ENCODE data around the gene CAMKK1. TPM values are rescaled to one million over a fixed set of nuclear protein-coding genes. Genes with fewer than 3 reads are reported as not detected.
A peak's percentile ranks its signal among the peaks of the same experiment; 100 is the strongest.

Gene CAMKK1
- total RNA-seq, 1 experiment from 2014 or later, result 1.7 TPM

DNA sequence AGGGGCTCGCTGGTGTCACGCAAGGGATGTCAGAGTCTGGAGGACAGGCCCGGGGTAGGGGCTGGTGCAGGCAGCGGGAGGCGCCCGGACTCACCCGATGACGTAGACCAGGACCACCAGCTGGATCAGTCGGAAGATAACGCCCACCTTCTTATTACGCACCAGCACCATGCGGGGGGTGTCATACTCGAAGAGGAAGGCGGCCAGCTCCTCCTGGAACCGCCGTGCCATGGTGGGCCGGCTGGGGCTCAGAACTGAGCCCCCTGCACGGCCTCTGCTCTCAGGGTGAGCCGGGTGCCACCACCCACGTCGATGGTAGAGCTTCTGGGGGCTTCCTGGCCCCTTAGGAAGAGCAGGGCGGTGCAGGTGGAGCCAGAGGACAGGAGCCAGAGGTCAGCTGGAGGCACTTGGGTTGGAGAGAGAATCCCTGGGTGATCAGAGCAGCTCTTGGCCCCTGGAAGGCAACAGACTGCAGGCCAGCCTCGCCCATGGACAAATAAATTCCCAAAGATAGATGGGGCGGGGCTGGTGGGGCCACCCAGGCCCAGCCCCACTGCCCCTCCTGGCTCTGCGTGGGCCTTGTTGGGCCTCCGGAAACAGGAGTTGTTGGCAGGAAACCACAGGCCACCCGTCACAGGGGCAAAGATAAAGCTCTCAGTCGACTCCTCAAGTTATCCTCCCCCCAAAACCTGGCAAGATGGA, 23.3 kb upstream of the CAMKK1 start, which contains the start of gene P2RX1:
Gene P2RX1, minus strand, starts transcription at position 471 of the 702 bp plus-strand sequence. Its CDS starts 240 bp downstream, at position 231.
- TF ChIP-seq, protein P1, sequence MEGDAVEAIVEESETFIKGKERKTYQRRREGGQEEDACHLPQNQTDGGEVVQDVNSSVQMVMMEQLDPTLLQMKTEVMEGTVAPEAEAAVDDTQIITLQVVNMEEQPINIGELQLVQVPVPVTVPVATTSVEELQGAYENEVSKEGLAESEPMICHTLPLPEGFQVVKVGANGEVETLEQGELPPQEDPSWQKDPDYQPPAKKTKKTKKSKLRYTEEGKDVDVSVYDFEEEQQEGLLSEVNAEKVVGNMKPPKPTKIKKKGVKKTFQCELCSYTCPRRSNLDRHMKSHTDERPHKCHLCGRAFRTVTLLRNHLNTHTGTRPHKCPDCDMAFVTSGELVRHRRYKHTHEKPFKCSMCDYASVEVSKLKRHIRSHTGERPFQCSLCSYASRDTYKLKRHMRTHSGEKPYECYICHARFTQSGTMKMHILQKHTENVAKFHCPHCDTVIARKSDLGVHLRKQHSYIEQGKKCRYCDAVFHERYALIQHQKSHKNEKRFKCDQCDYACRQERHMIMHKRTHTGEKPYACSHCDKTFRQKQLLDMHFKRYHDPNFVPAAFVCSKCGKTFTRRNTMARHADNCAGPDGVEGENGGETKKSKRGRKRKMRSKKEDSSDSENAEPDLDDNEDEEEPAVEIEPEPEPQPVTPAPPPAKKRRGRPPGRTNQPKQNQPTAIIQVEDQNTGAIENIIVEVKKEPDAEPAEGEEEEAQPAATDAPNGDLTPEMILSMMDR (IDR thresholded peaks at IDR 0.05; ENCODE audit: unreplicated experiment), result no peak
- no peaks in the 10 kb centered on the region for H3K36me3 Mint-ChIP-seq (ENCODE audit: insufficient read depth, unreplicated experiment)
- H3K27ac Mint-ChIP-seq (ENCODE audit: unreplicated experiment), result no peak within 1 kb of the TSS
- H3K27me3 Mint-ChIP-seq (ENCODE audit: unreplicated experiment), result no peaks in the 10 kb centered on the region
- CTCF ChIA-PET, result interaction anchor here (1.2 kb wide), 1 partner anchor 158 kb away, joined by 3 read pairs; no protein-coding TSS in a partner anchor
- no peaks in the 10 kb centered on the region for H3K4me1 Mint-ChIP-seq (ENCODE audit: low read depth, unreplicated experiment)
- DNase-seq, result no peak
- H3K9me3 Mint-ChIP-seq (ENCODE audit: low read depth, unreplicated experiment), result no peaks in the 10 kb centered on the region
- intact Hi-C loops (cut with micrococcal nuclease; ENCODE audit: unreplicated experiment), result loop anchor here (10.0 kb wide), 1 partner anchor 159 kb away; no protein-coding TSS in a partner anchor
- BruUV-seq (replicated peaks), result no TSS peak
- no peak within 1 kb of the TSS for H3K4me3 Mint-ChIP-seq (ENCODE audit: low read depth, unreplicated experiment)

DNA sequence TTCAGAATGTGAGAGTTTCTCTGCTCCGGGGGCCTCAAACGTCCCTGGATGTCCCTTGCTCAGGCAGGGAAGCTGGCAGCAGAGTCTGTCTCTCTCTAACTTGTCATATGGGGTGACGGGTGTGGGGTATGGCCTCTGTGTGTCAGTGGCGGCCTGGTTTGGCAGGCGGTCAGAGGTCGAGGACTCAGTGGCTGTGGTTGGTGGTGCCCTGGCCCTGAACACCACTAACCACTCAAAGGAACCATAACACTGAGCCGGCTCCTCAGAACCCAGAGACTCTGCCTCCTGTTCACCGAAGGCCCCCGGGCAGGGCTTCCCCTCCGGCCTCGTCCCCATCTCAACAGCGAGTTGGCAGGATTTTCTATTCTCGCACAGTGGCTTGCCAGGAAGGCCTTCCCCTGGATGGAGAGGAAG, 22.7 kb upstream of the CAMKK1 start:
- Mint-ChIP-seq H3K9me3 (ENCODE audit: low read depth, unreplicated experiment) (no peaks in the 10 kb centered on the region), H3K27ac (ENCODE audit: unreplicated experiment) (no peak overlapping the region), H3K36me3 (ENCODE audit: insufficient read depth, unreplicated experiment) (no peaks in the 10 kb centered on the region), H3K4me1 (ENCODE audit: low read depth, unreplicated experiment) (no peaks in the 10 kb centered on the region), H3K27me3 (ENCODE audit: unreplicated experiment) (no peaks in the 10 kb centered on the region), H3K4me3 (ENCODE audit: low read depth, unreplicated experiment) (no peak overlapping the region)
- BruUV-seq (replicated peaks), result no TSS peak
- TF ChIP-seq, protein P1 (IDR thresholded peaks at IDR 0.05; ENCODE audit: unreplicated experiment), result no peak
- CTCF ChIA-PET, result interaction anchor here (1.2 kb wide), 1 partner anchor 159 kb away, joined by 3 read pairs; no protein-coding TSS in a partner anchor
- no peak for DNase-seq
- intact Hi-C loops (cut with micrococcal nuclease; ENCODE audit: unreplicated experiment), result loop anchor here (10.0 kb wide), 1 partner anchor 159 kb away; no protein-coding TSS in a partner anchor

- intact Hi-C loops (cut with micrococcal nuclease; ENCODE audit: unreplicated experiment), result loop anchor here (10.0 kb wide), 1 partner anchor 161 kb away; no protein-coding TSS in a partner anchor
These were observed 21.4 kb upstream of the CAMKK1 start for GRCh38 chr17:3914312-3914670.

GRCh38 chr17:3913531-3914311, 20.9 kb upstream of the CAMKK1 start:
- peak; percentile 72 for DNase-seq
- H3K36me3 Mint-ChIP-seq (ENCODE audit: insufficient read depth, unreplicated experiment), result no peaks in the 10 kb centered on the region
- no peaks in the 10 kb centered on the region for H3K9me3 Mint-ChIP-seq (ENCODE audit: low read depth, unreplicated experiment)
- no peaks in the 10 kb centered on the region for H3K27me3 Mint-ChIP-seq (ENCODE audit: unreplicated experiment)
- H3K4me3 Mint-ChIP-seq (ENCODE audit: low read depth, unreplicated experiment), result no peak overlapping the region
- intact Hi-C loops (cut with micrococcal nuclease; ENCODE audit: unreplicated experiment), result loop anchor here (10.0 kb wide), 1 partner anchor 161 kb away; no protein-coding TSS in a partner anchor
- TF ChIP-seq, protein P1 (IDR thresholded peaks at IDR 0.05; ENCODE audit: unreplicated experiment), result peak; percentile 78
- BruUV-seq (replicated peaks), result no TSS peak
- CTCF ChIA-PET, result interaction anchor here (0.6 to 1.1 kb wide), 10 partner anchors 11 to 181 kb away, joined by 3 to 5 read pairs (median 4); partner anchors contain the start of genes CAMKK1 and NCBP3
- H3K4me1 Mint-ChIP-seq (ENCODE audit: low read depth, unreplicated experiment), result no peaks in the 10 kb centered on the region
- H3K27ac Mint-ChIP-seq (ENCODE audit: unreplicated experiment), result no peak overlapping the region

More at GRCh38 chr17:3914312-3914670, 21.4 kb upstream of the CAMKK1 start:
- no peaks in the 10 kb centered on the region for H3K27me3 Mint-ChIP-seq (ENCODE audit: unreplicated experiment)
- no peak overlapping the region for H3K27ac Mint-ChIP-seq (ENCODE audit: unreplicated experiment)
- no peak for DNase-seq
- no peaks in the 10 kb centered on the region for H3K4me1 Mint-ChIP-seq (ENCODE audit: low read depth, unreplicated experiment)
- no peaks in the 10 kb centered on the region for H3K9me3 Mint-ChIP-seq (ENCODE audit: low read depth, unreplicated experiment)
- H3K36me3 Mint-ChIP-seq (ENCODE audit: insufficient read depth, unreplicated experiment), result no peaks in the 10 kb centered on the region
- CTCF ChIA-PET, result interaction anchor here (0.6 to 1.1 kb wide), 9 partner anchors 12 to 180 kb away, joined by 3 to 5 read pairs (median 4); partner anchors contain the start of genes CAMKK1 and NCBP3
- H3K4me3 Mint-ChIP-seq (ENCODE audit: low read depth, unreplicated experiment), result no peak overlapping the region
- TF ChIP-seq, protein P1 (IDR thresholded peaks at IDR 0.05; ENCODE audit: unreplicated experiment), result no peak
- no TSS peak for BruUV-seq (replicated peaks)
